Esophagus (tissue), 2 donors: ENCODE results near the gene PLLP. TPM values are rescaled to one million over a fixed set of nuclear protein-coding genes. Genes with fewer than 3 reads are reported as not detected.

Experiments
- H3K27ac ChIP-seq, 2 donors: one replicate each; pipeline ENCODE4 v1.5.1; 2013; ENCODE audit warnings: low read depth in 2 of 2, mild to moderate bottlenecking in 2 of 2, inconsistent platforms in 1 of 2, low read length in 1 of 2, moderate library complexity in 1 of 2
- H3K27me3 ChIP-seq, 2 donors: one replicate each; pipeline ENCODE4 v1.6.1; 2013; ENCODE audit warnings: low read length in 2 of 2, control low read depth in 1 of 2, mild to moderate bottlenecking in 1 of 2; ENCODE audit not compliant: insufficient read depth in 2 of 2, control insufficient read depth in 1 of 2
- H3K36me3 ChIP-seq, 2 donors: one replicate each; pipeline ENCODE4 v1.6.1; 2013; ENCODE audit warnings: low read length in 1 of 2; ENCODE audit not compliant: control insufficient read depth in 2 of 2, insufficient read depth in 2 of 2
- H3K4me1 ChIP-seq, 2 donors: one replicate each; pipeline ENCODE4 v1.6.1; 2013; ENCODE audit warnings: low read length in 1 of 2; ENCODE audit not compliant: control insufficient read depth in 2 of 2, insufficient read depth in 2 of 2
- H3K4me3 ChIP-seq, 2 donors: one replicate each; pipeline ENCODE4 v1.5.1; 2013; ENCODE audit warnings: low read length in 2 of 2, mild to moderate bottlenecking in 2 of 2, low read depth in 1 of 2, moderate library complexity in 1 of 2
- H3K9me3 ChIP-seq, 2 donors: one replicate each; pipeline ENCODE4 v1.6.1; 2013; ENCODE audit warnings: mild to moderate bottlenecking in 2 of 2, low read depth in 1 of 2, low read length in 1 of 2, moderate library complexity in 1 of 2; ENCODE audit not compliant: control insufficient read depth in 2 of 2, insufficient read depth in 1 of 2
- WGBS, 2 donors: extraction: QIAGEN DNeasy Blood & Tissue Kit; methylation state at CpG; one replicate each; pipeline ENCODE4 v1.1.7; 2013; 5-methylcytosine and 5-hydroxymethylcytosine counted together
- polyA plus RNA-seq, 2 donors: library from polyadenylated mRNA; stranded (reverse); fragments of 200-250 nt; gene quantifications; one replicate each; pipeline ENCODE4 v1.2.3, GENCODE V29; 2013
- donor health status: healthy with polysubstance abuse.
- donor health status: Bipolar disorder and iron deficiency.

The PLLP gene
- polyA plus RNA-seq: 10 to 100 TPM; 18.1 to 28.0 TPM

GRCh38 chr16:57284209-57284951, at the start of gene PLLP:
Gene PLLP, minus strand, starts transcription at chr16:57284672. Its CDS starts 132 bp downstream, at chr16:57284540.
- Histone ChIP-seq H3K36me3 (no peaks in the 10 kb centered on the region), H3K27ac (peak within 1 kb of the TSS; percentile 36 to 58), H3K4me3 (peak within 1 kb of the TSS; percentile 66 to 77), H3K9me3 (peaks cover 0 to 1% of the 10 kb centered on the region in 2 donors), H3K27me3 (no peaks in the 10 kb centered on the region), H3K4me1 (peaks cover 0 to 14% of the 10 kb centered on the region in 2 donors)
- 1 to 2% methylated on average over 85 to 95 of the region's 95 CpGs for WGBS, 2 donors

GRCh38 chr16:57333402-57333801, 48.9 kb upstream of the PLLP start:
- H3K9me3 ChIP-seq: no peaks in the 10 kb centered on the region
- H3K4me1 ChIP-seq: no peaks in the 10 kb centered on the region
- no peak overlapping the region for H3K27ac ChIP-seq
- no peaks in the 10 kb centered on the region for H3K36me3 ChIP-seq
- no peak overlapping the region for H3K4me3 ChIP-seq
- no peaks in the 10 kb centered on the region for H3K27me3 ChIP-seq
- WGBS, 2 donors: 86 to 95% methylated on average over 1 of the region's 1 CpG

- H3K36me3 ChIP-seq: no peaks in the 10 kb centered on the region
- H3K4me1 ChIP-seq: no peaks in the 10 kb centered on the region
- 84 to 85% methylated on average over 3 of the region's 3 CpGs for WGBS, 2 donors
- no peak overlapping the region for H3K27ac ChIP-seq
- no peaks in the 10 kb centered on the region for H3K27me3 ChIP-seq
- no peak overlapping the region for H3K4me3 ChIP-seq
- no peaks in the 10 kb centered on the region for H3K9me3 ChIP-seq
Measured at GRCh38 chr16:57331355-57331754, 46.9 kb upstream of the PLLP start.

GRCh38 chr16:57329718-57330327, 45.4 kb upstream of the PLLP start:
- Histone ChIP-seq H3K36me3 (no peaks in the 10 kb centered on the region), H3K27me3 (no peaks in the 10 kb centered on the region), H3K4me3 (no peak overlapping the region), H3K4me1 (no peaks in the 10 kb centered on the region), H3K27ac (no peak overlapping the region), H3K9me3 (no peaks in the 10 kb centered on the region)
- 73 to 81% methylated on average over 8 of the region's 8 CpGs for WGBS, 2 donors

GRCh38 chr16:57325458-57325857, 41.0 kb upstream of the PLLP start:
- Histone ChIP-seq H3K4me1 (no peaks in the 10 kb centered on the region), H3K27me3 (no peaks in the 10 kb centered on the region), H3K4me3 (no peak overlapping the region), H3K27ac (no peak overlapping the region), H3K36me3 (no peaks in the 10 kb centered on the region), H3K9me3 (no peaks in the 10 kb centered on the region)
- WGBS, 2 donors: 65 to 68% methylated on average over 1 of the region's 1 CpG

GRCh38 chr16:57324749-57325148, 40.3 kb upstream of the PLLP start:
- WGBS, 2 donors: 66 to 71% methylated on average over 2 of the region's 2 CpGs
- H3K4me3 ChIP-seq: no peak overlapping the region
- H3K9me3 ChIP-seq: no peaks in the 10 kb centered on the region
- H3K27me3 ChIP-seq: no peaks in the 10 kb centered on the region
- H3K36me3 ChIP-seq: no peaks in the 10 kb centered on the region
- H3K4me1 ChIP-seq: no peaks in the 10 kb centered on the region
- no peak overlapping the region for H3K27ac ChIP-seq

GRCh38 chr16:57319646-57320045, 35.2 kb upstream of the PLLP start:
- H3K4me3 ChIP-seq: no peak overlapping the region
- no peaks in the 10 kb centered on the region for H3K27me3 ChIP-seq
- no peaks in the 10 kb centered on the region for H3K9me3 ChIP-seq
- 61 to 71% methylated on average over 2 of the region's 2 CpGs for WGBS, 2 donors
- no peaks in the 10 kb centered on the region for H3K4me1 ChIP-seq
- no peak overlapping the region for H3K27ac ChIP-seq
- H3K36me3 ChIP-seq: no peaks in the 10 kb centered on the region

GRCh38 chr16:57318240-57318970, 33.9 kb upstream of the PLLP start:
- 81 to 82% methylated on average over 13 of the region's 13 CpGs for WGBS, 2 donors
- Histone ChIP-seq H3K4me3 (no peak overlapping the region), H3K4me1 (no peaks in the 10 kb centered on the region), H3K27ac (no peak overlapping the region), H3K9me3 (no peaks in the 10 kb centered on the region), H3K36me3 (no peaks in the 10 kb centered on the region), H3K27me3 (no peaks in the 10 kb centered on the region)

GRCh38 chr16:57316390-57317017, 32.0 kb upstream of the PLLP start:
- Histone ChIP-seq H3K36me3 (no peaks in the 10 kb centered on the region), H3K27ac (peak overlapping the region in 1 of 2 donors; percentile 48), H3K27me3 (no peaks in the 10 kb centered on the region), H3K4me3 (no peak overlapping the region), H3K4me1 (no peaks in the 10 kb centered on the region), H3K9me3 (no peaks in the 10 kb centered on the region)
- 60 to 76% methylated on average over 3 of the region's 3 CpGs for WGBS, 2 donors
